Dedifferentiated amniotic fluid mesenchymal stem cell (primary cell): ENCODE results near the gene KRT34.

Source experiments
- DNase-seq: peaks from one replicate; pipeline ENCODE4 v3.0.0-alpha.2; 2016; ENCODE audit errors: extremely low spot score

Gene KRT34

DNA sequence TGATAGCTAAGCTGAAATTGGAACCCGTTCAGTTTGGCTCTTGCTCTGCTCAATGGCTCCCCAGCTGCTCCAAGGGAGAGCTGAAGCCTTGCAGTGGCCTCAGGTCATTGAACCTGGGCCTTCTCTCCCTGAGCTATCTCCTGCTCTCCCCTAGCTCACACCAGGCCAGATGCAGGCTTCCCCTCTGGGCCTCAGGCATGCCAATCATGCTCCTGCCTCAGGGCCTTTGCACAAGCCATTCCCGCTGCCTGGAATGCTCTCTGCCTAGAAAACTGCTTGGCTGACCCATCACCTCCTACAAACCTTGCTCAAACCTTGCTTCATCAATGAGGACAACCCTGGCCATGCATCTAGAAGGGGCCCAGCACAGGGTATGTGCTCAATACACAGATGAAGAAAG lies 49.9 kb downstream of the KRT34 start:
- no peak for DNase-seq

GRCh38 chr17:41331606-41332005 lies 50.5 kb downstream of the KRT34 start:
- DNase-seq, result no peak

GRCh38 chr17:41329279-41329948 lies 52.7 kb downstream of the KRT34 start:
- DNase-seq, result peak; percentile 52

- no peak for DNase-seq
Observed at GRCh38 chr17:41328207-41328606, 53.9 kb downstream of the KRT34 start.
